NCI-H1417 (cell line): Measurements from ENCODE around the gene FBRS.
"Not testable (repeated sequence)": the region's sequence is repeated elsewhere in the genome, so short reads cannot be mapped to it uniquely, and the experiment has no call there.

ENCODE experiments used
- DNase-seq, 3 experiments: peaks; one replicate each; lab custom pipeline; 2025; lab: John Stamatoyannopoulos, UW

The FBRS gene

DNA sequence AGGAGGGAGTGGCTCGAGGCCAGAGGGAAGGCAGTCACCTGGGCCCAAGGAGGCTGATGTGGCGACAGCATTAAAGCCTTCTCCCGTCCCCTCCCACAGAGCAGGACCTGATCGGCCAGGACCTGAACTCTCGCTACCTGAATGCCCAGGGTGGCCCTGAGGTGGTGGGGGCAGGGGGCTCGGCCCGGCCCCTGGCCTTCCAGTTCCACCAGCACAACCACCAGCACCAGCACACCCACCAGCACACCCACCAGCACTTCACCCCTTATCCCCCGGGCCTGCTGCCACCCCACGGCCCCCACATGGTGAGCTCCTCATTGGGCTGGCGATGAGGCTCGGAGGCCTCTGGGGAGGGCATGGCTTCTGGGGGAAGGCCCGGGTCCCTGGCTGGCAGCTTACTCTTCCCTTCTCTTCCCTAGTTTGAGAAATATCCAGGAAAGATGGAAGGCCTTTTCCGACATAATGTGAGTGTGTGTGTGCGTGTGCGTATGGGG, 6.4 kb downstream of the FBRS start:
- no peak for DNase-seq

DNA sequence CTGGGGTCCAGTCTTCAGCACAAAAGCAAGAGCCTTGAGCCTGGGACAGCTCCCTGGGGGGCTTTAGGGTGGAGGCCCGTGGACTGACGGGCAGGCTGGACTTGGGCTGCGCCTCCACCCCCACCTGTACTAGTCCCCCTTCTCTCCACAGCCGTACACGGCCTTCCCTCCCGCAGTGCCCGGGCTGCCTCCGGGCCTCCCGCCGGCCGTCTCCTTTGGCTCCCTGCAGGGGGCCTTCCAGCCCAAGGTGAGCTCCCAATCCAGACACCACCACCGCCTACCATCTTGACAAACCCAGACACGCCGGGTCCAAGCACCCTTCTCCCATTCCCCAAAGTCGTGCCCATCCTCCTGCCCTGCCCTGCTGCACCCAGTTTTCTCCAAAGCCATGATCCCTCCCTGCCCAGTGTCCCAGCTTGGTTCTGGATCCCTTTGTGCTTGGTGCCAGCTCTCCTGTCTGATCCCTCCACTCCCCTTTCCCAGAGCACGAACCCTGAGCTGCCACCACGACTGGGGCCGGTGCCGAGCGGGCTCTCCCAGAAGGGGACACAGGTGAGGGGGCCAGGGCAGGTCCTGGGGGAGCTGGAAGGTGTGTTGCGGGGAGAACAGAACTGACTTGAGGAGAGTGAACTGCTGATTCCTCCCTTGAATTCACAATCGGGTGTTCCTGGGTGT, 7.1 kb downstream of the FBRS start:
- no peak for DNase-seq

DNA sequence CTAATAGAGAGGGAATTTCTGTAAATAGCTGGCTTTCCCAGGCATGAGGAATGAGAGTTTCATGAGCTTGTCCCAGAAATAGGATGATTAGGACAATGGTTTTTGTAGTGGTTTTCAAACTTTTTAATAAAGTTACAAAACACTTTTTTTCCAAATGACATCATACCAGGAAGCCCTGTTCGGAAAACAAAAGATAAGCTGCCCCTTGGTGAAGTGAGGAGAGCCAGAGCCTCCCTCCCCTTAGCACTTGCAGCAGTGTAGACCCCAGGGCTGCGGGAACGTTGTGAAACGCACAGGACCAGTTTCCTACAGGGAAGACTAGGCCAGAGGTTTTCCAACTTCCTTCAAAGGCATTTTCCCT, 7.6 kb downstream of the FBRS start:
- DNase-seq = no peak

DNA sequence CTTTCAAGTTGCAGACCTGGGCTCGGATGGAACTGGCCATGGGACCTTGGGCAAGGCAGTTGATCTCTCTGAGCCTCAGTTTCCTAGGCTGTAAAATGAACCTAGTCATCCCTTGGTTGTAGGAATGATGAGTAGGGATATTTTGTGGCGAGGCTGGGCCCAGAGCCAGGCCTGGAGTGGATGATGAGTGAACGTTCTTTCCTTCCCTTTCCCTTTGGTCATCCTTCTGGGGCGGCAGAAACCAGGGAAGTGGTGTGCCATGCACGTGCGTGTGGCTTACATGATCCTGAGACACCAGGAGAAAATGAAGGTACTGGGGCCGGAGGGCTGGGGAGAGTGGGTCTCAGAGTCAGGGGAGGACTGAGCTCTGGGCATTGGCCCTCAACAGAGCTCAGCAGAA, 8.4 kb downstream of the FBRS start:
- DNase-seq = no peak

DNA sequence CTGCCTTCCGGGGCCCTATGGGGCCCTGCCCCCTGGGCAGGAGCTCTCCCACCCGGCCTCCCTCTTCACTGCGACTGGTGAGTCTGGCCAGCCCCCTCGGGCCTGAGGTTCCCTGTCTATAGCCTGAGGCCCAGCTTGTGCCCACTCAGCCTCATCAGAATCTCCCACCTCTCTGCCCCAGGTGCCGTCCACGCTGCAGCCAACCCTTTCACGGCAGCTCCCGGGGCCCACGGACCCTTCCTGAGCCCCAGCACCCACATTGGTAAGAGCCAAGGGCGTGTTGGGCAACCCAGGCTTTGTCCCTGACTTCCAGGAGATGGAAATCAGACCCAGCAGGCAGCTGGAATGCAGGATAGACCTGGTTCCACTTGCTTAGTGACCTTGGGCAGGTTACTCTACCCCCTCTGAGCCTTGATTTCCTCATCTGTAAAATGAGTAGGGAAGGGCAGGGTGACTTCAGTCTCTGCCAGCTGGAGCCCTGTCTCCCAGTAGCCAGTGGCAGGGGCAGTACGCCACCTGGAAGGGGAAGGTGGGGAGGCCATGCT, 9.2 kb downstream of the FBRS start:
- no peak for DNase-seq

DNA sequence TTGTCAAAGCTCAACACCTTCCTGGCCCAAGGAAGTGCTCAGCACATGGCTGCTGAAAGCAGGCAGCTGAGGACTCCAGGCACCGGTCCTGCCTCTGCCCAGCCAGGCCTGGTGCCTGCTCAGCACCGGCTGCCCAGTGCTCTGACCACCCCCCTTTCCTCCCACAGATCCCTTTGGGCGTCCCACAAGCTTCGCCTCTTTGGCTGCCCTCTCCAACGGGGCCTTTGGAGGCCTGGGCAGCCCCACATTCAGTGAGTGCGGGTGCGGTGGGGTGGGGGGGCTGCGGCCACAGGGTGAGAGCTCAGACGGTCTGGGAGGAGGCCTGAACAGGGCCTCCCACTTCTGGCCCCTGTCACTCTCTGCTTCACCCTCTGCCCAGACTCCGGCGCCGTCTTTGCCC, 10.2 kb downstream of the FBRS start:
- DNase-seq = no peak

DNA sequence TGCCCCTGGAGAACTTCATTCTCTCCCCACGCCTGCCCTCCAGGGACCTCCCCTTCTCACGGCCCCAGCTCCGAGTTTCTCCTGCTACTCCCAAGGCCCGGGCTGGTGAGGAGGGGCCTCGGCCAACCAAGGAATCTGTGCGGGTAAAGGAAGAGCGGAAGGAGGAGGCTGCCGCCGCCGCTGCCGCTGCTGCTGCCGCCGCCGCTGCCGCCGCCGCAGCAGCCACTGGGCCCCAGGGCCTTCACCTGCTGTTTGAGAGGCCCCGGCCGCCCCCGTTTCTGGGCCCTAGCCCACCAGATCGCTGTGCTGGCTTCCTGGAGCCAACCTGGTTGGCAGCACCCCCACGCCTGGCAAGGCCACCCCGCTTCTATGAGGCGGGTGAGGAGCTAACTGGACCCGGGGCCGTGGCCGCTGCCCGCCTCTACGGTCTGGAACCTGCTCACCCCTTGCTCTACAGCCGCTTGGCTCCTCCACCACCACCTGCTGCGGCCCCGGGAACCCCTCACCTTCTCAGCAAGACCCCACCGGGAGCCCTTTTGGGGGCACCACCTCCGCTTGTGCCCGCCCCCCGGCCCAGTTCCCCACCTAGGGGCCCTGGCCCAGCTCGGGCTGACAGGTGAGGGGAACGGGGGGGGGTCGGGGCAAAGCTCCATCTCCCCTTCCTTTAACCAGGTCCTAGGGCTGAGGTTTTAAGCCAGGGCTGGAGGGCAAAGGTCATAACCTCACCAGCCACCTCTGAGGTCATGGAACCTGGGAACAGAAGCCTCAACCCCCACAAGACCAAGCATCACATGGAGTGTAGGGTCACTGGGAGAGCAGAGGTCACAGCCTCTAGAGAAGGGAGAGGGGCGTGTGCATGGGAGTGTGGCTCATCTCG, 11.0 kb downstream of the FBRS start:
- no peak for DNase-seq

DNA sequence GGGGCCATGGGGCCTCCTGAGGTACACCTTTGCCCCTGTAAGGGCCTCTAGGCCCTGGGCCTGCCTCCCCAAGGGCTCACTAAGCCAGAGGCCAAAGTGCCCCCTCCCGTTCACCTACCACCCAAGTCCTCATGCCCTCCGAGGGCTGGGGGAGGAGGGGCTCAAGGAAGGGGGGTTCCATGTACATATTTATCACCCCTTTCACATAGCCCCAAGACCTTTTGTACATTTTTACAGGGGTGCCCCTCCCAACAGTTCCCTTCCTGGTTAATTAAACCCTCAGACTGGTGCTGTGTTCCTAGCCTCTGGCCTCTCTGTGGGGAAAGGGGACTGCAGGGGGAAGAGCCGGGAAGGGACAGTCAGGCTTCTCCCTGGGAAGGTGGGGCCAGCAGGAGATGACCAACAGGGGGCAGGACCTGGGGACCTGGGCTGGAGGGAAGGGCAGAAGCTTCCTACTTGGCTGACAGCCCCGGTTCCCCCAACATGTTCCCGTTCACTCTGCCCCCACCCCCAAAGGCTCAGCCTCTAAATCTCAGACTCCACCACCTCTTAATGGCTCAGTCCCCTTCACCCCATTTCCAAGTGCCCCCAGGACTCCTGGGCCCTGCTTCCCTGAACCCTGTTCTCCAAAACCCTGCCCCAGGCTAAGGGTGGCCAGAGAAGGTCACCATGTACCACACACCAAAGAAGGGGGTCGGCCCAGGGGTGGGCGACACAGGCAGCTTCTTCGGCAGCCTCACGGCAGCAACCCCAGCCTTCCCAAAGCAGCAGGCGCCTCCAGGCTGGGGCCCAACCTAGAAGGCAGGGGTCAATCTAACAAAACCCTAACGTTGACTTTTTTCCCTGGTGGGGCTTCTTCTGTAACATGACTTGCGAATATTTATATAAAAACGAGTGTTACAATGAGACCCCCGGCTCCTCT, 11.9 kb downstream of the FBRS start:
- no peak for DNase-seq

DNA sequence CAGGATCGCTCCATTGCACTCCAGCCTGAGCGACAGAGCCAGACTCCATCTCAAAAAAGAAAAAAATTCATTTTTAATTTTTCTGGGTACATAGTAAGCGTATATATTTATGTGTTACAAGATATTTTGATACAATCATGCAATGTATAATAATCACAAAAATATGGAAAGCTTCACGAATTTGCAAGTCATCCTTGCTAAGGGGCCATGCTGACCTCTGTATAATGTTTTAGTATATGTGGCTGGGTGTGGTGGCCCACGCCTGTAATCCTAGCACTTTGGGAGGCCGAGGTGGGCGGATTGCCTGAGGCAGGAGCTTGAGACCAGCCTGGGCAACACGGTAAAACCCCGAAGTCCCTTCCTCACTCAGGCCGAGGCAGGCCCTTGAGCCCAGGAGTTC, 16.9 kb downstream of the FBRS start:
- no peak for DNase-seq

DNA sequence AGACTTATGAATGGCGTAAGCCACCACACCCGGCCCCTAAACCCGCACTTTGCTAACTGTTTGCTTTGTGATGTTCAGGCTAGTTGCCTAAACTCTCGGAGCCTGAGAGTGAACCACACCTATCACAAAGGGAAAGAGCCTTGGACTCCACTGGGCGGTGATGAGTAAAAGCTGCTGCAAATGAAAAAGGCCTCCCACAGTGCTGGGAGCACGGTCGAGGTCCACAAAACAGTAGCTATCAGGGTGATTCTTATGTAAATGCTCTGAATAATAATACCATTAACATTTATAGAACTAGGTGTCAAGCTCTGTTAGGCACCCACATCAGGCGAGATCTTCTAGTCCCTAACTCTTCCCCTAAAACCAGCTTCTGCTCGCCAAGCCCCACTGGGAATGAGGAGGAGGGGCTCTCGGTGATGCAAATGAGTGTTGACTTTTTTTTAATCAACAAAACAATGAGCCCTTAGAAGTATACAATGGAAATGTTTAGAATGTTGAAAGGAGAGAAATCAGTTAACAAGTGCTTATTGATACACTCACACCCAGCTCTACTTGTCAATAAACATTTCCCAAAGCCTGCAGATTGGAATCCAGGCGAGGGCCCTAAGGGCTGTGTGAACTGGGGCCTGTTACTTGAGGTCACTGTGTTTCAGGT, 19.8 kb downstream of the FBRS start:
- no peak for DNase-seq

DNA sequence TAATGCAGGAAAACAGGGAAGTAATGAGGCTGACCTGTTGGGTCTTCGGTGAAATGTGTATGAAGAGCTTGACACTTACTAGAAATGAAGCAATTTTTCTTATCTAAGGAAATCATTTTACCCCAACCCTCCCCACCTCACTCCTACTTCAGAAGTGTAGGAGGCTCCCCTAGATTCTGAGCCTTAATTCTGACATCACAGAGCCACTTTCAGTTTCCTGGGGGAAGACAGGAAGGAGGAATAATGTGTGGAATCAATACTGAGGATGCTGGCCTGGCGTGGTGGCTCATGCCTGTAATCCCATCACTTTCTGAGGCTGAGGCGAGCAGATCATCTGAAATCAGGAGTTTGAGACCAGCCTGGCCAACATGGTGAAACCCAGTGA, 20.3 kb downstream of the FBRS start:
- no peak for DNase-seq

DNA sequence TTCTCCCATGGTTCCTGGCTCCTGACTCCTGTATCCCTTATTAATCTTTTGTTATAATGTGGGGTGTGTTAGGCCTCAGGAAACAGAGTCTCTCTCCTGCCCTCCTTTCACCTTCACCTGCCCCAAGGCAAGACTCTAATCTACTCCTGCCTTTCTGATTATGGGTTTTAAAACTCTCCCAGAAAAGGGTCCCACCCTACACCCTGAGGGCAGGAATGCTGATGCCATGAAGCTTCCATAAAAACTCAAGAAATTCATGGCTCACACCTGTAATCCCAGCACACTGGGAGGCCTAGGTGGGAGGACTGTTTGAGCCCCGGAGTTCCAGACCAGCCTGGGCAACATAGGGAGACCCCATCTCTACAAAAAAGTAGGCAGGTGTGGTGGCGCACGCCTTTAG, 22.1 kb downstream of the FBRS start:
- no peak for DNase-seq

DNA sequence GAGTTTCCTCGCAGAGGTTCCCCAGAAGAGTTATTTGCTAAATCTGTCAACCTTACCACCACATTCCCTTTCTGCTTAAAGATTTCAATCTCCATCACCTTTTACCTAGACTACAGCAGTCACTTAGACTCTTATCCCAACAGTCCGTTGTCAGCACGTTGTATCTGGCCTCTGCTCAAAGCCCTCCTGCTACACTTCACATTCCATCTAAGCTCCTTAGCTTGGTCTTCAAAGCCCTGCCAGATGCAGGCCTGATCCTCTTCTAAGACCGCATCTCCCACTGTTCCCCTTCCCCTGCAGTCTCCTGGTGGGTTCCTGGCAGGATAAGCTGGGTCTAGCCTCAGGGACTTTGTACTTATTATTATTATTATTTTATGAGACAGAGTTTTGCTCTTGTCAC, 30.5 kb downstream of the FBRS start:
- no peak for DNase-seq

DNA sequence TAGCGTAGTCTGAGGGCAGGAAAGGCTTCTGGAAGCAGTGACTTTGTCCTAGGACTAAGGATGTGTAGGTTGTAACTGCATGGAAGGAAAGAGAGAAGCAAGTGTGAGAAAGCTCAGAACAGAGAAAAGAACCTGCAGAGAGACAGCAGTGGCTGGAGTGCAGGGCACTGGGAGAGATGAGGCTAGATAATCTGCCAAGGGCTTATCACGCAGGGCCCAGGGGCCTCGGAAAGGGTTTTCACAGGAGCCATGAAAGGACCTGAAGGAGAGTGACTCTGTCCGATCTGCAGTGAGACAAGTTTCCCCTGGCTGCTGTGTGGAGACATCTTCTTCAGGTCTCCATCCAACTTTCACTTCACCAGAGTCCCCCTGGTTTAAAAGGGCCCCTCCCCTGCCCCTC, 33.7 kb downstream of the FBRS start:
- no peak for DNase-seq

DNA sequence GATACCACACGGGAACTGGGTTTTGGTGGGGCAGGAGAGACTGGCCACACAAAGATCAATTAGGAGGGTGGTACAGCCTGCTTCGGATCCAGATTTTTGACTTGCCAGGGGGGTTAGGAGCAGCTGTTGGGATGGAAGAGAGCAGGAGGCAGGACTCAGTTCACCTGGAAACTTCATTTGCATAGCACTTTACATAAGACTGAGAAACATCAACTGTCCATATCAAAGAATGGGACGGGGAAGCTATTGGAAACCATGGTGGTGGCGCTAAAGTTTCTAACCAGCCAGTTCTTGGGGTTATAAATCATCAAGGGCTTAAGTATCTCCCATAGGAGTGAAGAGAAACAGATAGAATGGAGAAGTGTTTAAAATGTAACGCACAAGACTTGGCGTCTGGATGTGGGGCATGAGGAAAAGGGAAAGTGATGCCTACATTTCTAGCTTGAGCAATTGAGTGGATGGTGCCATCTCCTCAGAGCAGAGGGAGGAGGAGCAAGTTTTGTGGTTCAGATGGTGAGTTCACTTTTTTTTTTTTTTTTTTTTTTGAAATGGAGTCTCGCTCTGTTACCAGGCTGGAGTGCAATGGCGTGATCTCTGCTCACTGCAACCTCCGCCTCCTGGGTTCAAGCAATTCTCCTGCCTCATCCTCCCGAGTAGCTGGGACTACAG, 34.3 kb downstream of the FBRS start:
- DNase-seq = no peak

DNA sequence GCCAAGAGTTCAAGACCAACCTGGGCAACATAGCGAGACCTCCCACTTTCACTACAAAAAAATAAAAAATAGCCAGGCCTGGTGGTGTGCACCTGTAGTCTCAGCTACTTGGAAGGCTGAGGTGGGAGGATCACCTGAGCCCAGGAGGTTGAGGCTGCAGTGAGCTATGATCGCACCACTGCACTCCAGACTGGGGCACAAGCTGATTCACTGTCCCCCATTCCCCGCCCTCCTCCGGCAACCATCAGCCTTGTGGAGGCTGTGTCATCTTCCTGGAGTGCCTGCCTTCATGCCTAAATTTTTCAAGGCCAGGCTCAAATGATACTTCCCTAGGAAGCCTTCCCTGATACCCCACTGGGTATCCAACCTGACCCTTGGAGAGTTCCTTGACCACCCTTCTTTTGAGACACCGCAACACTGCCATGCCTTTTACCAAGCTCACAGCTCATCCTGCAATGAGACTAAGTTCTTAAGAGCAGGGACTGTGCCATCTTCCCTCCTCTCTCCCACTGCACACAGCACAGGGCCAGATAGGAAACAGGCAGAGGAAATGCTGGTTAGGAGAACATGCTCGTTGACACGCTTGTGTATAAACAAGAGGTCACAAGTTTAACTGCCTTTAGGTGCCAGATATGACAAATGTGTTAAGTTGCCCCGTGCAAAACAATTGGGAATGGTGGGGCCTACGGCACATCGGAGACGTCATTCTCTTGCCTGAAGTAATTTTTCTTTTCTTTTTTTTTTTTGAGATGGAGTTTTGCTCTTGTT, 36.9 kb downstream of the FBRS start:
- DNase-seq = no peak

DNA sequence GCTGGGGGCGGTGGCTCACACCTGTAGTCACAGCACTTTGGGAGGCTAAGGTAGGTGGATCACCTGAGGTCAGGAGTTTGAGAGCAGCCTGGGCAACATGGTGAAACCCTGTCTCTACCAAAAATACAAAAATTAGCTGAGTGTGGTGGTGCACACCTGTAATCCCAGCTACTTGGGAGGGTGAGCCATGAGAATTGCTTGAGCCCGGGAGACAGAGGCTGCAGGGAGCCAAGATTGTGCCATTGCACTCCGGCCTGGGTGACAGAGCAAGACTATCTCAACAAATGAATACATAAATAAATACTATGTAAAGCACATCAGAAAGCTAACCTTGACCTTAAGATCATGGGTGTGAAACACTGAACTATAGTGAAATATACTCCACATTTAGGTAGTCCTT, 38.4 kb downstream of the FBRS start:
- DNase-seq = not testable (repeated sequence)

DNA sequence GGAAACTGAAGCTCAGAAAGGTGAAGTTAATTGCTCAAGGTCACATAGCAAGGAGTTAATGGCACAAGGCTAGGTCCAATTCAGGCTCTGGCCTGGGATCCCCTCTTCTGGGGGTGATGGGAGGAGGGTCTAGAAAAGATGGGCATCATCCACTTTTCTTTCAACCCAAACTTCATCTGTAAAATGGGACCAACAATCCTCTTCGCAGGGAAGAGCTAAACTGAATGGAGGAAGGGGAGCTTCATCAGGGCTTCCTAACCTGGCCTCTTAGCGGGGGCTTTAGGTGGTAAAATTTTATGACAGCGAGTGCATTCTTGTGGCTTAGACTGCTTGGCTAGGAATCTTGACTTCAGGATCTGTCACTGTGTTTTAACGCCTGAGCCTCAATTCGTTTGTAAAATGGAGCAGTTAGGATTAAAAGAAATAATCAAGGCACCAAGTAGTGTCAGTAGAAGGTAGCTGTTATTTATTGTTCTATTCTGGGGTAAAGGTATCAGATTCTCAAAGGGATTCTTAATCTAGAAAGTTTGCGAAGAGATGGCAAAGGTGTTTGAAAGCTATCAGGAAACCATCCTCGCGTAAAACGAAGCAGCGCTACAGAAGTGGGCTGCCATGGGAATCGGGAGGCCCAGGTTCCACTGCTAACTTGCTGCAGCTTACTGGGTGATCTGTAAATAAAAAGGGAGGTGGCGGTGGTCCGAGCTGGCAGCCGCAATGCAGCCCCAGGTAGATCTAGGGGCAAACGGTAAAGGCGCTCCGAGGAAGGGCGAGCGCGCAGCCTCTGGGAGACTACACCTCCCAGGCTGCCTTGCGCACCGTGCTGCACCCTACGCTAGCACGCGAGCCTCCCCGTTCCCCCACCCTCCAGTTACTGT, 39.3 kb downstream of the FBRS start:
- peak in 2 of 3 experiments; percentile 29 to 87 for DNase-seq

DNA sequence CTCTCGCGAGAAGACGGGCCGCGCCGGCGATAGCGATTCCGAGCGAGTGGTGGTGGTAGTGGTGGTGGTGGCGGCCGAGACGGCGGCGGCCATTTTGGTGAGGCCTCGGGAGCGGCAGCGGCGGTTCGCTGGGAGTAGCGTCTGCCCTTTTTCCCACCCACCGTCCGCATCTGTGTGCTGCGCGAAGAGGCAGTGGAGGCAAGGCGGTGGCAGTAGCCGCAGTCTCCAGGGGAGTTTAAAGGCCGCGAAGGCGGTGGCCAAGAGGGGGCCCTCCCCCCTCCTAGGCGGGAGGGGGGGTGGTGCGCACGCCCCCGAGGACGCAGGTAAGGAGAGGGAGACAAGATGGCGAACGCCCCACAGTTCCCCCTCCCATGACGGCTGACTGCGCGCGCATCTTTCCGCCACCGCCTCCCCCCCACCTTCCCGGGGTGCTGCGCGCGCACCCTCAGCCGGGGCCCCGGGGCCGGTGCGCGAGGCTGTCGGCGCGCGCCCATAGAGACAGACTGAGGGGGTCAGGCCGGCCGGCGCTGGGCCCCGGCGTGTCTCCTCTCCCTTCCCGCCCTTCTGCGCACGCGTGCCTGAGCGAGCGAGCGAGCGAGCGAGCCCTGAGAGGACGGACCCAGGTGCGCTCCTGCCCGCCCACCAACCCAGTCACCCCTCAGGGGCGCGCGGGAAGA, 40.0 kb downstream of the FBRS start:
- peak; percentile 82 to 98 (median 97) for DNase-seq
